H1 (cell line): Measurements from ENCODE around the gene SPRING1. TPM values are rescaled to one million over a fixed set of nuclear protein-coding genes. Genes with fewer than 3 reads are reported as not detected.

ENCODE experiments used
- CTCF ChIA-PET: fragments of 300-600 bp; sonication (Branson Sonifier 250); formaldehyde crosslinking; loops from one replicate; lab custom pipeline; 2021; ENCODE audit not compliant: partially characterized antibody; lab: Charles Lee
- POLR2A ChIA-PET: fragments of 300-600 bp; sonication (Branson Sonifier 250); formaldehyde crosslinking; loops from one replicate; lab custom pipeline; 2021; ENCODE audit warnings: inconsistent platforms; ENCODE audit not compliant: partially characterized antibody; lab: Charles Lee
- DNase-seq, 2 experiments: peaks; one replicate each; pipeline versions ENCODE4 v3.0.0 to v3.0.0-alpha.2; 2010 to 2022; ENCODE audit warnings: low spot score in 2 of 2, low read depth in 1 of 2, mixed read lengths in 1 of 2
- FAIRE-seq: peaks from 2 replicates; lab custom pipeline; 2011; peaks lifted over from hg19 to GRCh38; lab: Jason Lieb, UNC
- H2AFZ ChIP-seq: 2 replicates; pipeline ENCODE4 v1.8.1; 2012; ENCODE audit warnings: low read length, inconsistent platforms
- H2AK5ac ChIP-seq: 2 replicates; pipeline ENCODE4 v1.6.1; 2013; ENCODE audit warnings: low read depth, low read length
- H2BK120ac ChIP-seq: replicated peaks from 2 replicates; pipeline ENCODE3; 2013; ENCODE audit warnings: low read depth, low read length, inconsistent platforms
- H2BK12ac ChIP-seq: 2 replicates; pipeline ENCODE4 v1.6.1; 2013; ENCODE audit warnings: low read depth, low read length
- H2BK15ac ChIP-seq: 2 replicates; pipeline ENCODE4 v1.6.1; 2013; ENCODE audit warnings: low read length
- H2BK20ac ChIP-seq: 2 replicates; pipeline ENCODE4 v1.6.1; 2013; ENCODE audit warnings: low read length
- H2BK5ac ChIP-seq: 2 replicates; pipeline ENCODE4 v1.6.1; 2013; ENCODE audit warnings: low read depth, low read length
- H3K14ac ChIP-seq: 2 replicates; pipeline ENCODE4 v1.6.1; 2013; ENCODE audit warnings: inconsistent platforms; ENCODE audit not compliant: insufficient read length
- H3K18ac ChIP-seq: 2 replicates; pipeline ENCODE4 v1.6.1; 2013; ENCODE audit warnings: low read length; ENCODE audit errors: extremely low read depth
- H3K23ac ChIP-seq: 2 replicates; pipeline ENCODE4 v1.6.1; 2013; ENCODE audit warnings: inconsistent platforms; ENCODE audit not compliant: insufficient read length
- H3K23me2 ChIP-seq: 2 replicates; pipeline ENCODE4 v1.6.1; 2013; ENCODE audit warnings: low read depth, low read length
- H3K27ac ChIP-seq: 2 replicates; pipeline ENCODE4 v1.6.1; 2011; ENCODE audit warnings: low read depth, low read length, inconsistent platforms
- H3K27me3 ChIP-seq, 4 experiments: replicated peaks in 1 of 4; 1 replicate in 1 of 4; 2 replicates in 3 of 4; pipeline versions ENCODE4 v1.6.1 to v1.8.1; 2011 to 2013; ENCODE audit warnings: low read length in 3 of 4, mild to moderate bottlenecking in 3 of 4, inconsistent platforms in 2 of 4, mixed read lengths in 2 of 4, moderate library complexity in 1 of 4; ENCODE audit not compliant: control insufficient read depth in 3 of 4, insufficient read depth in 3 of 4; ENCODE audit errors: extremely low read depth in 1 of 4
- H3K36me3 ChIP-seq, 4 experiments: 2 replicates each; pipeline versions ENCODE4 v1.6.1 to v1.8.1; 2011 to 2013; ENCODE audit warnings: mild to moderate bottlenecking in 4 of 4, low read length in 3 of 4, moderate library complexity in 2 of 4, control low read depth in 1 of 4, inconsistent platforms in 1 of 4; ENCODE audit not compliant: insufficient read depth in 4 of 4, control insufficient read depth in 2 of 4
- H3K4ac ChIP-seq: replicated peaks from 2 replicates; pipeline ENCODE3; 2013; ENCODE audit warnings: low read length, low read depth, mixed read lengths, inconsistent platforms; ENCODE audit not compliant: insufficient read length
- H3K4me1 ChIP-seq, 4 experiments: replicated peaks in 1 of 4; 1 replicate in 1 of 4; 2 replicates in 3 of 4; pipeline versions ENCODE4 v1.6.1 to v1.8.1; 2011 to 2013; ENCODE audit warnings: low read length in 3 of 4, inconsistent platforms in 2 of 4, mixed read lengths in 1 of 4; ENCODE audit not compliant: insufficient read depth in 4 of 4, control insufficient read depth in 3 of 4
- H3K4me2 ChIP-seq, 2 experiments: 2 replicates each; pipeline versions ENCODE4 v1.6.1 to v1.8.1; 2011 to 2013; ENCODE audit warnings: low read depth in 2 of 2, low read length in 2 of 2, control low read depth in 1 of 2, inconsistent platforms in 1 of 2, mild to moderate bottlenecking in 1 of 2; ENCODE audit not compliant: insufficient read depth in 1 of 2
- H3K4me3 ChIP-seq, 4 experiments: fragments of 200-600, 300-600 bp in 1 of 4; sonication (generic), shearing (Covaris generic), sonication (Bioruptor Twin) in 1 of 4; 2 replicates each; pipeline versions ENCODE4 v1.5.1 to v1.8.1; 2011 to 2016; ENCODE audit warnings: low read length in 4 of 4, low read depth in 3 of 4, control low read depth in 2 of 4, inconsistent platforms in 2 of 4, mild to moderate bottlenecking in 2 of 4, mixed read lengths in 1 of 4, moderate library complexity in 1 of 4; ENCODE audit not compliant: insufficient read depth in 2 of 4; ENCODE audit errors: extremely low read depth in 1 of 4
- H3K56ac ChIP-seq: replicated peaks from 2 replicates; pipeline ENCODE3; 2013; ENCODE audit warnings: low read depth, mild to moderate bottlenecking, mixed read lengths, low read length, inconsistent platforms; ENCODE audit not compliant: insufficient read length
- H3K79me1 ChIP-seq: 2 replicates; pipeline ENCODE4 v1.6.1; 2013; ENCODE audit warnings: low read depth, low read length, control low read depth
- H3K79me2 ChIP-seq, 2 experiments: 2 replicates each; pipeline versions ENCODE4 v1.6.1 to v1.8.1; 2012 to 2013; ENCODE audit warnings: low read length in 2 of 2, mild to moderate bottlenecking in 2 of 2, inconsistent platforms in 1 of 2; ENCODE audit not compliant: insufficient read depth in 2 of 2, control insufficient read depth in 1 of 2
- H3K9ac ChIP-seq, 4 experiments: replicated peaks in 1 of 4; 1 replicate in 1 of 4; 2 replicates in 3 of 4; pipeline versions ENCODE4 v1.6.1 to v1.8.1; 2011 to 2013; ENCODE audit warnings: low read depth in 3 of 4, low read length in 3 of 4, control low read depth in 2 of 4, mild to moderate bottlenecking in 2 of 4, moderate library complexity in 2 of 4, inconsistent platforms in 1 of 4; ENCODE audit errors: extremely low read depth in 1 of 4
- H3K9me3 ChIP-seq, 2 experiments: 2 replicates each; pipeline versions ENCODE4 v1.6.1 to v1.8.1; 2012 to 2013; ENCODE audit warnings: mild to moderate bottlenecking in 2 of 2, moderate library complexity in 2 of 2, control low read depth in 1 of 2, inconsistent platforms in 1 of 2, low read depth in 1 of 2, low read length in 1 of 2, mixed read lengths in 1 of 2; ENCODE audit not compliant: insufficient read depth in 2 of 2
- H4K20me1 ChIP-seq, 2 experiments: replicated peaks in 1 of 2; 2 replicates each; pipeline versions ENCODE3 to v1.8.1; 2011 to 2013; ENCODE audit warnings: inconsistent platforms in 2 of 2, low read length in 2 of 2, mild to moderate bottlenecking in 1 of 2; ENCODE audit not compliant: insufficient read depth in 2 of 2, control insufficient read depth in 1 of 2
- H4K5ac ChIP-seq: 2 replicates; pipeline ENCODE4 v1.6.1; 2013; ENCODE audit warnings: low read length, low read depth, mixed read lengths, inconsistent platforms; ENCODE audit not compliant: insufficient read length
- H4K8ac ChIP-seq: 2 replicates; pipeline ENCODE4 v1.8.0; 2013; ENCODE audit warnings: mild to moderate bottlenecking, moderate library complexity, low read length, inconsistent platforms; ENCODE audit not compliant: insufficient read depth; ENCODE audit errors: extremely low read depth
- H4K91ac ChIP-seq: replicated peaks from 2 replicates; pipeline ENCODE3; 2013; ENCODE audit warnings: low read length, mixed read lengths, inconsistent platforms; ENCODE audit not compliant: insufficient read length
- BCL11A ChIP-seq, 2 experiments: IDR thresholded peaks; one replicate each; pipeline ENCODE4 v1.6.1; 2011; ENCODE audit warnings: low read depth in 2 of 2, low read length in 2 of 2, mild to moderate bottlenecking in 2 of 2
- CTCF ChIP-seq, 3 experiments: IDR thresholded peaks; 1 replicate in 2 of 3; 2 replicates in 1 of 3; pipeline versions ENCODE4 v1.5.1 to v1.6.1; 2011; ENCODE audit warnings: low read length in 3 of 3, mild to moderate bottlenecking in 3 of 3, inconsistent platforms in 2 of 3, low read depth in 1 of 3, moderate library complexity in 1 of 3; ENCODE audit not compliant: insufficient read depth in 1 of 3; ENCODE audit errors: control extremely low read depth in 1 of 3
- EP300 ChIP-seq, 2 experiments: IDR thresholded peaks; 1 replicate in 1 of 2; 2 replicates in 1 of 2; pipeline ENCODE4 v1.6.1; 2011 to 2012; ENCODE audit warnings: low read depth in 2 of 2, low read length in 2 of 2, mild to moderate bottlenecking in 2 of 2, borderline replicate concordance in 1 of 2, inconsistent platforms in 1 of 2, moderate library complexity in 1 of 2
- GABPA ChIP-seq: IDR thresholded peaks from 2 replicates; pipeline ENCODE4 v1.6.1; 2011; ENCODE audit warnings: mild to moderate bottlenecking, low read length, moderate library complexity, borderline replicate concordance; ENCODE audit not compliant: insufficient read depth
- JUN ChIP-seq: IDR thresholded peaks from 2 replicates; pipeline ENCODE4 v1.6.1; 2011; ENCODE audit warnings: low read depth, mild to moderate bottlenecking, improper control_type of control experiment, low read length
- MAFK ChIP-seq: IDR thresholded peaks from 2 replicates; pipeline ENCODE4 v1.6.1; 2012; ENCODE audit warnings: low read depth, mild to moderate bottlenecking, improper control_type of control experiment, low read length
- SIX5 ChIP-seq: IDR thresholded peaks from 2 replicates; pipeline ENCODE4 v1.6.1; 2011; ENCODE audit warnings: mild to moderate bottlenecking, low read depth, low read length
- SRF ChIP-seq: IDR thresholded peaks from 2 replicates; pipeline ENCODE4 v1.6.1; 2011; ENCODE audit warnings: mild to moderate bottlenecking, low read depth, low read length, moderate library complexity
- SUZ12 ChIP-seq: fragments of 200-600 bp; sonication (generic); IDR thresholded peaks from 2 replicates; pipeline ENCODE4 v1.6.1; 2012; ENCODE audit warnings: mild to moderate bottlenecking, inconsistent platforms, low read length, moderate library complexity, mixed read lengths
- WGBS, 2 experiments: shearing (Covaris generic) in 1 of 2; methylation state at CpG; one replicate each; pipeline versions ENCODE4 v1.1.6 to v1.1.7; 2013 to 2015; ENCODE audit warnings: low lambda C conversion rate in 2 of 2, mixed read lengths in 2 of 2, inconsistent platforms in 1 of 2, low coverage in 1 of 2, missing lambda C conversion rate in 1 of 2; ENCODE audit not compliant: insufficient replicate concordance in 2 of 2, insufficient coverage in 1 of 2, insufficient read length in 1 of 2; ENCODE audit errors: extremely low coverage in 1 of 2, missing lambda C conversion rate in 1 of 2; 5-methylcytosine and 5-hydroxymethylcytosine counted together
- polyA plus RNA-seq, 7 experiments: library from polyadenylated mRNA; depleted of rRNA in 3 of 7; stranded (reverse) in 5 of 7; unstranded in 2 of 7; fragments of >200 nt in 5 of 7; fragments of 200-250 nt in 2 of 7; gene quantifications; 1 replicate in 5 of 7; 2 replicates in 1 of 7; 4 replicates in 1 of 7; pipeline versions ENCODE4 v1.2.1 to v1.2.3, GENCODE V29; 2011 to 2013; ENCODE audit warnings: missing spikeins in 2 of 7, mixed read lengths in 2 of 7
- total RNA-seq: library from RNA; stranded (reverse); fragmentation: NEBNext Ultra II Directional; extraction: Animal tissue kit (Norgen Biotek cat#: 25700); gene quantifications from 2 replicates; pipeline ENCODE4 v1.2.1, GENCODE V29; 2021

SPRING1 gene
- total and polyA plus RNA-seq, 2 of the 8 experiments (the other 6 are each of a cell fraction or from before 2014, with no cell fraction given), result 14.3 to 46.5 TPM

GRCh38 chr12:116700066-116700465 is 37.8 kb downstream of the SPRING1 start:
- no peak overlapping the region for H3K4me2 ChIP-seq
- H3K4ac ChIP-seq, result no peak overlapping the region
- POLR2A ChIA-PET, result interaction anchor here (0.6 kb wide), 1 partner anchor 26 kb away, joined by 3 read pairs; no protein-coding TSS in a partner anchor
- H2BK12ac ChIP-seq, result no peak overlapping the region; the same call in 1 of the 2 replicates
- no peak overlapping the region for H2AK5ac ChIP-seq
- no peaks in the 10 kb centered on the region for H3K9me3 ChIP-seq
- H2AFZ ChIP-seq, result no peak overlapping the region
- DNase-seq (no peak), FAIRE-seq (no peak)
- no peak overlapping the region for H4K8ac ChIP-seq
- no peak overlapping the region for H3K14ac ChIP-seq
- no peak overlapping the region for H3K4me3 ChIP-seq
- no peak overlapping the region for H2BK15ac ChIP-seq
- no peak overlapping the region for H2BK5ac ChIP-seq
- H4K5ac ChIP-seq, result no peak overlapping the region
- H2BK120ac ChIP-seq, result no peak overlapping the region
- TF ChIP-seq SRF, result no peak
- no peak for TF ChIP-seq GABPA
- no peak for TF ChIP-seq SUZ12
- no peak for TF ChIP-seq EP300 (IDR thresholded peaks at IDR 0.05; ENCODE audit: borderline replicate concordance in 1 of 2, low read depth in 2 of 2, low read length in 2 of 2)
- no peak for TF ChIP-seq BCL11A (IDR thresholded peaks at IDR 0.05; ENCODE audit: low read depth in 2 of 2, low read length in 2 of 2)
- TF ChIP-seq CTCF (IDR thresholded peaks at IDR 0.05; ENCODE audit: control extremely low read depth in 1 of 3, insufficient read depth in 1 of 3, low read depth in 1 of 3, low read length in 3 of 3), result no peak
- no peak for TF ChIP-seq JUN
- TF ChIP-seq MAFK, result no peak
- TF ChIP-seq SIX5, result no peak
- H3K23me2 ChIP-seq, result no peaks in the 10 kb centered on the region
- no peaks in the 10 kb centered on the region for H3K79me2 ChIP-seq
- H2BK20ac ChIP-seq, result no peak overlapping the region
- no peak overlapping the region for H3K18ac ChIP-seq
- H3K27me3 ChIP-seq, result no peaks in the 10 kb centered on the region
- H4K20me1 ChIP-seq, result no peaks in the 10 kb centered on the region
- no peaks in the 10 kb centered on the region for H3K4me1 ChIP-seq
- H3K56ac ChIP-seq, result no peak overlapping the region
- H3K79me1 ChIP-seq, result no peaks in the 10 kb centered on the region
- H3K23ac ChIP-seq, result no peak overlapping the region
- H3K27ac ChIP-seq, result no peak overlapping the region
- CTCF ChIA-PET, result interaction anchor here (0.6 to 2.2 kb wide), 5 partner anchors 9 to 420 kb away, joined by 3 to 8 read pairs (median 5); no protein-coding TSS in a partner anchor
- WGBS, 2 experiments, result 89% methylated on average over 6 of the region's 6 CpGs; no CpG with 5 or more reads in 1 of the 2 experiments
- no peak overlapping the region for H4K91ac ChIP-seq
- no peaks in the 10 kb centered on the region for H3K36me3 ChIP-seq
- H3K9ac ChIP-seq, result no peak overlapping the region
